ENCODE data around the gene SMAD5. TPM values are rescaled to one million over a fixed set of nuclear protein-coding genes. Genes with fewer than 3 reads are reported as not detected.

Gene SMAD5
- total and polyA plus RNA-seq, 2 of the 4 experiments (the other 2 are of a cell fraction) = 37.4 to 101 TPM

- H3K14ac ChIP-seq (replicated peaks; ENCODE audit: low read depth, low read length) = no peak overlapping the region
- no peak for DNase-seq
- no peak overlapping the region for H2BK5ac ChIP-seq (ENCODE audit: low read depth, low read length, poor library complexity, severe bottlenecking)
- dilution Hi-C loops (cut with HindIII; ENCODE audit: low sequenced_read_pairs, unreplicated experiment) (no loop called here), intact Hi-C loops (cut with micrococcal nuclease) (no loop called here), in situ Hi-C loops (cut with MboI; ENCODE audit: low sequenced_read_pairs) (no loop called here)
- no peak overlapping the region for H4K8ac ChIP-seq (ENCODE audit: low read depth in 2 of 2, low read length in 2 of 2)
- no peak overlapping the region for H2BK20ac ChIP-seq (ENCODE audit: low read depth, low read length)
- no peaks in the 10 kb centered on the region for H4K20me1 ChIP-seq (ENCODE audit: insufficient read depth, low read length)
- 66% methylated on average over 3 of the region's 6 CpGs; no CpG with 5 or more reads in 1 of the 2 experiments for WGBS, 2 experiments (ENCODE audit: extremely low coverage in 2 of 2, insufficient read length in 1 of 2)
- H3K79me1 ChIP-seq (ENCODE audit: low read depth in 1 of 2, low read length in 2 of 2) = no peaks in the 10 kb centered on the region
- H4K91ac ChIP-seq (ENCODE audit: insufficient read depth, low read depth, low read length) = no peak overlapping the region
- H3K36me3 ChIP-seq (ENCODE audit: control insufficient read depth, insufficient read depth, low read length) = no peaks in the 10 kb centered on the region
- no TSS peak for BruUV-seq (replicated peaks)
- CTCF ChIA-PET = no interaction called here
- no peaks in the 10 kb centered on the region for H3K9me1 ChIP-seq (ENCODE audit: insufficient read depth, low read length)
- no peak overlapping the region for H3K27ac ChIP-seq (ENCODE audit: insufficient read depth, low read length)
- H2BK15ac ChIP-seq (ENCODE audit: low read depth, low read length) = no peak overlapping the region
- H3K27me3 ChIP-seq (ENCODE audit: control insufficient read depth, insufficient read depth, low read length) = peaks cover 7% of the 10 kb centered on the region; the same call in 1 of the 2 replicates
- no peak overlapping the region for H3K9ac ChIP-seq (ENCODE audit: low read depth, low read length)
- H2BK120ac ChIP-seq (ENCODE audit: low read depth, low read length) = no peak overlapping the region
- no peak overlapping the region for H3K18ac ChIP-seq (ENCODE audit: low read depth, low read length)
- H3K23ac ChIP-seq (ENCODE audit: low read depth, low read length) = no peak overlapping the region
- H3K4me2 ChIP-seq (ENCODE audit: low read depth, low read length) = no peak overlapping the region
- H2AK5ac ChIP-seq (ENCODE audit: low read depth, low read length) = no peak overlapping the region
- no peak overlapping the region for H3K4me3 ChIP-seq (ENCODE audit: insufficient read depth, low read depth, low read length)
- TF ChIP-seq POLR2A (IDR thresholded peaks at IDR 0.05; ENCODE audit: low read depth, low read length) (no peak), SMC3 (IDR thresholded peaks at IDR 0.05; ENCODE audit: low read depth, low read length) (no peak), RFX5 (IDR thresholded peaks at IDR 0.05; ENCODE audit: low read depth, low read length) (no peak), FOS (IDR thresholded peaks at IDR 0.05; ENCODE audit: low read depth, low read length) (no peak), MXI1 (IDR thresholded peaks at IDR 0.05; ENCODE audit: borderline replicate concordance, low read depth, low read length) (no peak), BHLHE40 (IDR thresholded peaks at IDR 0.05; ENCODE audit: low read depth, low read length) (no peak)
- H4K5ac ChIP-seq (ENCODE audit: low read depth, low read length) = no peak overlapping the region
- H3K56ac ChIP-seq (ENCODE audit: extremely low read depth, insufficient read depth, low read length) = no peak overlapping the region
- no peaks in the 10 kb centered on the region for H3K9me3 ChIP-seq (ENCODE audit: control insufficient read depth, insufficient read depth, low read length)
- no peak overlapping the region for H2AFZ ChIP-seq (replicated peaks; ENCODE audit: low read length, poor library complexity)
- no peaks in the 10 kb centered on the region for H3K4me1 ChIP-seq (ENCODE audit: control insufficient read depth, insufficient read depth, low read length)
- H3K4ac ChIP-seq (ENCODE audit: low read depth, low read length) = no peak overlapping the region
- POLR2A ChIA-PET (ENCODE audit: unreplicated experiment) = no interaction called here
- no peak overlapping the region for H2AK9ac ChIP-seq (replicated peaks; ENCODE audit: low read depth, low read length, poor library complexity)
- ATAC-seq (ENCODE audit: low read depth) = no peak
These were observed 99.7 kb downstream of the SMAD5 start for GRCh38 chr5:136232316-136232715.

Small RNA genes within 50 kb of the gene (microRNA-seq; reads per million reads assigned to microRNA genes)
- gene RF02173 (ENCODE audit: insufficient read depth, insufficient read length) (not detected), gene RF02175 (ENCODE audit: insufficient read depth, insufficient read length) (not detected), gene RF02176 (ENCODE audit: insufficient read depth, insufficient read length) (not detected)

Small RNA genes within 50 kb of the gene (small RNA-seq; reads per million reads assigned to genes)
- gene RF02173 (0 reads per million in 5 experiments), gene RF02175 (0 reads per million in 5 experiments), gene RF02176 (0 reads per million in 5 experiments)

Other genes starting within 250 kb of the SMAD5 start
- not detected in 2 replicates for gene IL9, start 237.0 kb upstream of the SMAD5 start, total RNA-seq (2012; rRNA removed)
- not detected in 2 replicates for gene IL9, start 237.0 kb upstream of the SMAD5 start, polyA plus RNA-seq (2012; rRNA removed)
- gene LECT2, start 177.9 kb upstream of the SMAD5 start, total RNA-seq (2012; rRNA removed) = not detected in 2 replicates
- gene LECT2, start 177.9 kb upstream of the SMAD5 start, polyA plus RNA-seq (2012; rRNA removed) = not detected in 2 replicates
- 483 and 618 TPM in 2 replicates for gene TGFBI, start 103.9 kb upstream of the SMAD5 start, total RNA-seq (2012; rRNA removed)
- 1,362 and 1,551 TPM in 2 replicates for gene TGFBI, start 103.9 kb upstream of the SMAD5 start, polyA plus RNA-seq (2012; rRNA removed)
- gene SMIM32, start 60.3 kb downstream of the SMAD5 start, total RNA-seq (2012; rRNA removed) = not detected in 2 replicates
- gene SMIM32, start 60.3 kb downstream of the SMAD5 start, polyA plus RNA-seq (2012; rRNA removed) = not detected in 2 replicates
- gene TRPC7, start 232.7 kb downstream of the SMAD5 start, total RNA-seq (2012; rRNA removed) = not detected in 2 replicates
- not detected in 2 replicates for gene TRPC7, start 232.7 kb downstream of the SMAD5 start, polyA plus RNA-seq (2012; rRNA removed)